WTC11 (cell line): ENCODE measurements around the gene VASH1. TPM values are rescaled to one million over a fixed set of nuclear protein-coding genes. Genes with fewer than 3 reads are reported as not detected.

Experiments
- CTCF ChIP-seq: fragments of 200-600 bp; IDR thresholded peaks from 2 replicates; pipeline ENCODE4 v1.8.0; 2022; ENCODE audit warnings: antibody characterized with exemption
- FOXP1 ChIP-seq: sonication (generic); formaldehyde crosslinking; IDR thresholded peaks from 2 replicates; pipeline ENCODE4 v1.8.0; 2022; ENCODE audit warnings: missing genetic modification reagents, mild to moderate bottlenecking, moderate library complexity, borderline replicate concordance
- SMAD4 ChIP-seq: sonication (generic); formaldehyde crosslinking; IDR thresholded peaks from 2 replicates; pipeline ENCODE4 v1.8.0; 2022; ENCODE audit warnings: mild to moderate bottlenecking, missing genetic modification reagents
- SOX15 ChIP-seq: fragments of 250-450 bp; sonication (Bioruptor Pico); IDR thresholded peaks from 2 replicates; pipeline ENCODE4 v1.9.0; 2021; ENCODE audit warnings: mild to moderate bottlenecking
- TCF7 ChIP-seq: sonication (generic); formaldehyde crosslinking; IDR thresholded peaks from 2 replicates; pipeline ENCODE4 v1.8.0; 2022; ENCODE audit warnings: mild to moderate bottlenecking, low read depth, missing genetic modification reagents, moderate library complexity
- ZBTB43 ChIP-seq: sonication (generic); formaldehyde crosslinking; IDR thresholded peaks from 2 replicates; pipeline ENCODE4 v1.8.1; 2023; ENCODE audit warnings: mild to moderate bottlenecking, missing genetic modification reagents
- ZNF263 ChIP-seq: sonication (generic); formaldehyde crosslinking; IDR thresholded peaks from 2 replicates; pipeline ENCODE4 v1.8.1; 2022; ENCODE audit warnings: low read depth, mild to moderate bottlenecking, moderate library complexity, missing genetic modification reagents
- ZNF317 ChIP-seq: sonication (generic); formaldehyde crosslinking; IDR thresholded peaks from 2 replicates; pipeline ENCODE4 v1.8.1; 2023; ENCODE audit warnings: low read depth, mild to moderate bottlenecking, moderate library complexity, missing genetic modification reagents, borderline replicate concordance
- total RNA-seq: library from RNA; stranded (reverse); gene quantifications from 3 replicates; pipeline ENCODE4 v1.2.3, GENCODE V29; 2021
- TF ChIP-seq, protein P1 (sequence below): fragments of 250-450 bp; sonication (Bioruptor Pico); IDR thresholded peaks from 2 replicates; pipeline ENCODE4 v1.9.0; 2021; ENCODE audit warnings: mild to moderate bottlenecking, borderline replicate concordance
- TF ChIP-seq, protein P2 (sequence below): sonication (generic); formaldehyde crosslinking; IDR thresholded peaks from 2 replicates; pipeline ENCODE4 v1.8.0; 2023; ENCODE audit warnings: missing genetic modification reagents, mild to moderate bottlenecking, borderline replicate concordance
- TF ChIP-seq, protein P3 (sequence below): sonication (generic); formaldehyde crosslinking; IDR thresholded peaks from 2 replicates; pipeline ENCODE4 v1.8.1; 2023; ENCODE audit warnings: mild to moderate bottlenecking, missing genetic modification reagents, borderline replicate concordance

The VASH1 gene
- total RNA-seq, 1 experiment from 2014 or later: 7.2 TPM

GRCh38 chr14:76780360-76780759, 19.1 kb downstream of the VASH1 start (continued):
- TF ChIP-seq ZNF317 (CRISPR knock-in tag): no peak
- no peak for TF ChIP-seq CTCF
- TF ChIP-seq SMAD4 (CRISPR knock-in tag): no peak
- TF ChIP-seq, protein P1, sequence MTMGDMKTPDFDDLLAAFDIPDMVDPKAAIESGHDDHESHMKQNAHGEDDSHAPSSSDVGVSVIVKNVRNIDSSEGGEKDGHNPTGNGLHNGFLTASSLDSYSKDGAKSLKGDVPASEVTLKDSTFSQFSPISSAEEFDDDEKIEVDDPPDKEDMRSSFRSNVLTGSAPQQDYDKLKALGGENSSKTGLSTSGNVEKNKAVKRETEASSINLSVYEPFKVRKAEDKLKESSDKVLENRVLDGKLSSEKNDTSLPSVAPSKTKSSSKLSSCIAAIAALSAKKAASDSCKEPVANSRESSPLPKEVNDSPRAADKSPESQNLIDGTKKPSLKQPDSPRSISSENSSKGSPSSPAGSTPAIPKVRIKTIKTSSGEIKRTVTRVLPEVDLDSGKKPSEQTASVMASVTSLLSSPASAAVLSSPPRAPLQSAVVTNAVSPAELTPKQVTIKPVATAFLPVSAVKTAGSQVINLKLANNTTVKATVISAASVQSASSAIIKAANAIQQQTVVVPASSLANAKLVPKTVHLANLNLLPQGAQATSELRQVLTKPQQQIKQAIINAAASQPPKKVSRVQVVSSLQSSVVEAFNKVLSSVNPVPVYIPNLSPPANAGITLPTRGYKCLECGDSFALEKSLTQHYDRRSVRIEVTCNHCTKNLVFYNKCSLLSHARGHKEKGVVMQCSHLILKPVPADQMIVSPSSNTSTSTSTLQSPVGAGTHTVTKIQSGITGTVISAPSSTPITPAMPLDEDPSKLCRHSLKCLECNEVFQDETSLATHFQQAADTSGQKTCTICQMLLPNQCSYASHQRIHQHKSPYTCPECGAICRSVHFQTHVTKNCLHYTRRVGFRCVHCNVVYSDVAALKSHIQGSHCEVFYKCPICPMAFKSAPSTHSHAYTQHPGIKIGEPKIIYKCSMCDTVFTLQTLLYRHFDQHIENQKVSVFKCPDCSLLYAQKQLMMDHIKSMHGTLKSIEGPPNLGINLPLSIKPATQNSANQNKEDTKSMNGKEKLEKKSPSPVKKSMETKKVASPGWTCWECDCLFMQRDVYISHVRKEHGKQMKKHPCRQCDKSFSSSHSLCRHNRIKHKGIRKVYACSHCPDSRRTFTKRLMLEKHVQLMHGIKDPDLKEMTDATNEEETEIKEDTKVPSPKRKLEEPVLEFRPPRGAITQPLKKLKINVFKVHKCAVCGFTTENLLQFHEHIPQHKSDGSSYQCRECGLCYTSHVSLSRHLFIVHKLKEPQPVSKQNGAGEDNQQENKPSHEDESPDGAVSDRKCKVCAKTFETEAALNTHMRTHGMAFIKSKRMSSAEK (CRISPR knock-in tag): no peak
- no peak for TF ChIP-seq SOX15 (CRISPR knock-in tag)
- TF ChIP-seq TCF7: no peak
- TF ChIP-seq ZNF263 (CRISPR knock-in tag): no peak
- TF ChIP-seq, protein P2, sequence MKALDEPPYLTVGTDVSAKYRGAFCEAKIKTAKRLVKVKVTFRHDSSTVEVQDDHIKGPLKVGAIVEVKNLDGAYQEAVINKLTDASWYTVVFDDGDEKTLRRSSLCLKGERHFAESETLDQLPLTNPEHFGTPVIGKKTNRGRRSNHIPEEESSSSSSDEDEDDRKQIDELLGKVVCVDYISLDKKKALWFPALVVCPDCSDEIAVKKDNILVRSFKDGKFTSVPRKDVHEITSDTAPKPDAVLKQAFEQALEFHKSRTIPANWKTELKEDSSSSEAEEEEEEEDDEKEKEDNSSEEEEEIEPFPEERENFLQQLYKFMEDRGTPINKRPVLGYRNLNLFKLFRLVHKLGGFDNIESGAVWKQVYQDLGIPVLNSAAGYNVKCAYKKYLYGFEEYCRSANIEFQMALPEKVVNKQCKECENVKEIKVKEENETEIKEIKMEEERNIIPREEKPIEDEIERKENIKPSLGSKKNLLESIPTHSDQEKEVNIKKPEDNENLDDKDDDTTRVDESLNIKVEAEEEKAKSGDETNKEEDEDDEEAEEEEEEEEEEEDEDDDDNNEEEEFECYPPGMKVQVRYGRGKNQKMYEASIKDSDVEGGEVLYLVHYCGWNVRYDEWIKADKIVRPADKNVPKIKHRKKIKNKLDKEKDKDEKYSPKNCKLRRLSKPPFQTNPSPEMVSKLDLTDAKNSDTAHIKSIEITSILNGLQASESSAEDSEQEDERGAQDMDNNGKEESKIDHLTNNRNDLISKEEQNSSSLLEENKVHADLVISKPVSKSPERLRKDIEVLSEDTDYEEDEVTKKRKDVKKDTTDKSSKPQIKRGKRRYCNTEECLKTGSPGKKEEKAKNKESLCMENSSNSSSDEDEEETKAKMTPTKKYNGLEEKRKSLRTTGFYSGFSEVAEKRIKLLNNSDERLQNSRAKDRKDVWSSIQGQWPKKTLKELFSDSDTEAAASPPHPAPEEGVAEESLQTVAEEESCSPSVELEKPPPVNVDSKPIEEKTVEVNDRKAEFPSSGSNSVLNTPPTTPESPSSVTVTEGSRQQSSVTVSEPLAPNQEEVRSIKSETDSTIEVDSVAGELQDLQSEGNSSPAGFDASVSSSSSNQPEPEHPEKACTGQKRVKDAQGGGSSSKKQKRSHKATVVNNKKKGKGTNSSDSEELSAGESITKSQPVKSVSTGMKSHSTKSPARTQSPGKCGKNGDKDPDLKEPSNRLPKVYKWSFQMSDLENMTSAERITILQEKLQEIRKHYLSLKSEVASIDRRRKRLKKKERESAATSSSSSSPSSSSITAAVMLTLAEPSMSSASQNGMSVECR (CRISPR knock-in tag): no peak
- TF ChIP-seq, protein P3, sequence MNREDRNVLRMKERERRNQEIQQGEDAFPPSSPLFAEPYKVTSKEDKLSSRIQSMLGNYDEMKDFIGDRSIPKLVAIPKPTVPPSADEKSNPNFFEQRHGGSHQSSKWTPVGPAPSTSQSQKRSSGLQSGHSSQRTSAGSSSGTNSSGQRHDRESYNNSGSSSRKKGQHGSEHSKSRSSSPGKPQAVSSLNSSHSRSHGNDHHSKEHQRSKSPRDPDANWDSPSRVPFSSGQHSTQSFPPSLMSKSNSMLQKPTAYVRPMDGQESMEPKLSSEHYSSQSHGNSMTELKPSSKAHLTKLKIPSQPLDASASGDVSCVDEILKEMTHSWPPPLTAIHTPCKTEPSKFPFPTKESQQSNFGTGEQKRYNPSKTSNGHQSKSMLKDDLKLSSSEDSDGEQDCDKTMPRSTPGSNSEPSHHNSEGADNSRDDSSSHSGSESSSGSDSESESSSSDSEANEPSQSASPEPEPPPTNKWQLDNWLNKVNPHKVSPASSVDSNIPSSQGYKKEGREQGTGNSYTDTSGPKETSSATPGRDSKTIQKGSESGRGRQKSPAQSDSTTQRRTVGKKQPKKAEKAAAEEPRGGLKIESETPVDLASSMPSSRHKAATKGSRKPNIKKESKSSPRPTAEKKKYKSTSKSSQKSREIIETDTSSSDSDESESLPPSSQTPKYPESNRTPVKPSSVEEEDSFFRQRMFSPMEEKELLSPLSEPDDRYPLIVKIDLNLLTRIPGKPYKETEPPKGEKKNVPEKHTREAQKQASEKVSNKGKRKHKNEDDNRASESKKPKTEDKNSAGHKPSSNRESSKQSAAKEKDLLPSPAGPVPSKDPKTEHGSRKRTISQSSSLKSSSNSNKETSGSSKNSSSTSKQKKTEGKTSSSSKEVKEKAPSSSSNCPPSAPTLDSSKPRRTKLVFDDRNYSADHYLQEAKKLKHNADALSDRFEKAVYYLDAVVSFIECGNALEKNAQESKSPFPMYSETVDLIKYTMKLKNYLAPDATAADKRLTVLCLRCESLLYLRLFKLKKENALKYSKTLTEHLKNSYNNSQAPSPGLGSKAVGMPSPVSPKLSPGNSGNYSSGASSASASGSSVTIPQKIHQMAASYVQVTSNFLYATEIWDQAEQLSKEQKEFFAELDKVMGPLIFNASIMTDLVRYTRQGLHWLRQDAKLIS: no peak
- TF ChIP-seq ZBTB43 (CRISPR knock-in tag): no peak
- TF ChIP-seq FOXP1 (CRISPR knock-in tag): no peak
